Measurements from ENCODE around the gene BABAM2.

DNA sequence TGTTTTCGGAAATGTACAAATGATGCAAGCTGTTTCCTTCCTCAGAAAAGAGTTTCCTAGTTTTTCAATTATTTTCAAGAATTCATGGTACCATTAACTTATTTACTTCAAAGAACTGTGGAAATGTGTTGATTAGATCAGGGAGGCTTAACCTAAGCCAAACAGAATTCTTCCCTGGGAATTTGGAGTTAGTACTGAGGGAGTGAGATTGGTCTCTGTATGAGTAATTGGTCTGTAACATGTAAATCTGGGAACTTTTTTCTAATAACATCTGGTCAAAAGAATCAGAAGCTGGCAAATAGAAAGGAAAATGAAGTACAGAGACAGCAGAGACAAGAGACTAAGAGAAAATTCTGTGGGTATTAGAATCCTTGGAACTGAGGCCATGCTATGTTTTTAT lies 145.8 kb downstream of the BABAM2 start:
- TF ChIP-seq EP300 (IDR thresholded peaks at IDR 0.05) (no peak), POLR2A (IDR thresholded peaks at IDR 0.05) (no peak)
- TF ChIP-seq, protein P1, sequence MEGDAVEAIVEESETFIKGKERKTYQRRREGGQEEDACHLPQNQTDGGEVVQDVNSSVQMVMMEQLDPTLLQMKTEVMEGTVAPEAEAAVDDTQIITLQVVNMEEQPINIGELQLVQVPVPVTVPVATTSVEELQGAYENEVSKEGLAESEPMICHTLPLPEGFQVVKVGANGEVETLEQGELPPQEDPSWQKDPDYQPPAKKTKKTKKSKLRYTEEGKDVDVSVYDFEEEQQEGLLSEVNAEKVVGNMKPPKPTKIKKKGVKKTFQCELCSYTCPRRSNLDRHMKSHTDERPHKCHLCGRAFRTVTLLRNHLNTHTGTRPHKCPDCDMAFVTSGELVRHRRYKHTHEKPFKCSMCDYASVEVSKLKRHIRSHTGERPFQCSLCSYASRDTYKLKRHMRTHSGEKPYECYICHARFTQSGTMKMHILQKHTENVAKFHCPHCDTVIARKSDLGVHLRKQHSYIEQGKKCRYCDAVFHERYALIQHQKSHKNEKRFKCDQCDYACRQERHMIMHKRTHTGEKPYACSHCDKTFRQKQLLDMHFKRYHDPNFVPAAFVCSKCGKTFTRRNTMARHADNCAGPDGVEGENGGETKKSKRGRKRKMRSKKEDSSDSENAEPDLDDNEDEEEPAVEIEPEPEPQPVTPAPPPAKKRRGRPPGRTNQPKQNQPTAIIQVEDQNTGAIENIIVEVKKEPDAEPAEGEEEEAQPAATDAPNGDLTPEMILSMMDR (IDR thresholded peaks at IDR 0.05): no peak
